Measurements from ENCODE around the gene NUDT19. TPM values are rescaled to one million over a fixed set of nuclear protein-coding genes. Genes with fewer than 3 reads are reported as not detected.

Gene NUDT19
- total RNA-seq, 1 experiment from 2014 or later, result 17.8 TPM

DNA sequence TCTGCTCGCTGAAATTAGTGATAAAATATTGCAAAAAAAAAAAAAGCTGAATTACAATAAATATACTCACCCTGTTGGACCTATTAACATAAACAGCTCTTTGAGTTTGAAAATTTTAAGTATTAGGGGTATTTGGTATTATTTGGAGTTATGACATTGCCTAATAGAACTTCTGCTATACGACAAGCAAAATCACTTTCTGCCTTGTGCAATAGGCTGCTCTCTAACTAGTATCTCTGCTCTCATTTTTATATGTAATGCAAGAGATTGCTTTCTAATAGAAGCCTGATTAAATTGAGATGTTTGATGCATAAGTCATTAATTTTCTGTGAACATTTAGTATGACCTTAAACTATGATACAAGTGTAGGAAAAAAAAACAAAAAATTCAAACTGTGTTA lies 10.6 kb upstream of the NUDT19 start:
- Histone ChIP-seq H3K27me3 (replicated peaks; ENCODE audit: insufficient read depth, low read depth, low read length, poor library complexity) (peaks cover 6% of the 10 kb centered on the region), H3K27ac (ENCODE audit: low read depth, low read length, poor library complexity, severe bottlenecking) (no peak overlapping the region), H3K36me3 (ENCODE audit: insufficient read depth, low read length, poor library complexity, severe bottlenecking) (no peaks in the 10 kb centered on the region), H3K4me3 (ENCODE audit: low read depth, low read length, poor library complexity, severe bottlenecking) (no peak overlapping the region), H3K4me1 (ENCODE audit: insufficient read depth, low read length, poor library complexity, severe bottlenecking) (peaks cover 17% of the 10 kb centered on the region), H3K9me3 (ENCODE audit: low read depth, low read length, poor library complexity, severe bottlenecking) (no peaks in the 10 kb centered on the region)
- ChIA-PET CTCF (no interaction called here), POLR2A (ENCODE audit: low non-redundant PET) (no interaction called here)
- no peak for DNase-seq (ENCODE audit: low spot score)
- BruUV-seq (replicated peaks), result no TSS peak
- TF ChIP-seq, protein P1, sequence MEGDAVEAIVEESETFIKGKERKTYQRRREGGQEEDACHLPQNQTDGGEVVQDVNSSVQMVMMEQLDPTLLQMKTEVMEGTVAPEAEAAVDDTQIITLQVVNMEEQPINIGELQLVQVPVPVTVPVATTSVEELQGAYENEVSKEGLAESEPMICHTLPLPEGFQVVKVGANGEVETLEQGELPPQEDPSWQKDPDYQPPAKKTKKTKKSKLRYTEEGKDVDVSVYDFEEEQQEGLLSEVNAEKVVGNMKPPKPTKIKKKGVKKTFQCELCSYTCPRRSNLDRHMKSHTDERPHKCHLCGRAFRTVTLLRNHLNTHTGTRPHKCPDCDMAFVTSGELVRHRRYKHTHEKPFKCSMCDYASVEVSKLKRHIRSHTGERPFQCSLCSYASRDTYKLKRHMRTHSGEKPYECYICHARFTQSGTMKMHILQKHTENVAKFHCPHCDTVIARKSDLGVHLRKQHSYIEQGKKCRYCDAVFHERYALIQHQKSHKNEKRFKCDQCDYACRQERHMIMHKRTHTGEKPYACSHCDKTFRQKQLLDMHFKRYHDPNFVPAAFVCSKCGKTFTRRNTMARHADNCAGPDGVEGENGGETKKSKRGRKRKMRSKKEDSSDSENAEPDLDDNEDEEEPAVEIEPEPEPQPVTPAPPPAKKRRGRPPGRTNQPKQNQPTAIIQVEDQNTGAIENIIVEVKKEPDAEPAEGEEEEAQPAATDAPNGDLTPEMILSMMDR (conservative IDR thresholded peaks at IDR 0.05; ENCODE audit: low read depth, low read length), result no peak
- TF ChIP-seq EZH2 (IDR thresholded peaks at IDR 0.05; ENCODE audit: borderline replicate concordance, low read depth, low read length, poor library complexity, severe bottlenecking), result no peak
- intact Hi-C loops (cut with micrococcal nuclease; ENCODE audit: unreplicated experiment), result no loop called here

DNA sequence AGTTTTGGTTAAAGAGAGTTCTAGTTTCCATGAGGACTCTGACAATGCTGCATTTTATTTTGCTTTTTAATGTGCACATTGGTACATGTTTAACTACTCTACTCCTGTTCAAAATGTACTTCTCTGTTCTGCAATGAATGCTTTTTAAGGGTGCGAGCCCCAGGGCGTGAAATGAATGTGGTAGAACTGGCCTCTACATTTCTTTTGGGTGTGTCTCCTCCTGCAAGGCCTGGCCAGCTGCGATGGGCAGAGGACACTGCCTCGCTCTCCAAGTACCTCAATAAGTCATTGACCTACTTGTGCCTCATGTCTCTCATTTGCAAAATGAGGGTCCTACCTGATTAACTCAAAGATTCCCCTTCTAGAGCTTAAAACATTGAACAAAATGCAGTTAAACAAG lies 9.3 kb upstream of the NUDT19 start:
- H3K36me3 ChIP-seq (ENCODE audit: insufficient read depth, low read length, poor library complexity, severe bottlenecking), result no peaks in the 10 kb centered on the region
- H3K4me3 ChIP-seq (ENCODE audit: low read depth, low read length, poor library complexity, severe bottlenecking), result no peak overlapping the region
- H3K27me3 ChIP-seq (replicated peaks; ENCODE audit: insufficient read depth, low read depth, low read length, poor library complexity), result no peaks in the 10 kb centered on the region
- TF ChIP-seq, protein P1 (conservative IDR thresholded peaks at IDR 0.05; ENCODE audit: low read depth, low read length), result no peak
- no peak for TF ChIP-seq EZH2 (IDR thresholded peaks at IDR 0.05; ENCODE audit: borderline replicate concordance, low read depth, low read length, poor library complexity, severe bottlenecking)
- DNase-seq (ENCODE audit: low spot score), result no peak
- ChIA-PET CTCF (no interaction called here), POLR2A (ENCODE audit: low non-redundant PET) (no interaction called here)
- BruUV-seq (replicated peaks), result no TSS peak
- no peaks in the 10 kb centered on the region for H3K9me3 ChIP-seq (ENCODE audit: low read depth, low read length, poor library complexity, severe bottlenecking)
- peaks cover 8% of the 10 kb centered on the region for H3K4me1 ChIP-seq (ENCODE audit: insufficient read depth, low read length, poor library complexity, severe bottlenecking)
- intact Hi-C loops (cut with micrococcal nuclease; ENCODE audit: unreplicated experiment), result no loop called here
- H3K27ac ChIP-seq (ENCODE audit: low read depth, low read length, poor library complexity, severe bottlenecking), result no peak overlapping the region

DNA sequence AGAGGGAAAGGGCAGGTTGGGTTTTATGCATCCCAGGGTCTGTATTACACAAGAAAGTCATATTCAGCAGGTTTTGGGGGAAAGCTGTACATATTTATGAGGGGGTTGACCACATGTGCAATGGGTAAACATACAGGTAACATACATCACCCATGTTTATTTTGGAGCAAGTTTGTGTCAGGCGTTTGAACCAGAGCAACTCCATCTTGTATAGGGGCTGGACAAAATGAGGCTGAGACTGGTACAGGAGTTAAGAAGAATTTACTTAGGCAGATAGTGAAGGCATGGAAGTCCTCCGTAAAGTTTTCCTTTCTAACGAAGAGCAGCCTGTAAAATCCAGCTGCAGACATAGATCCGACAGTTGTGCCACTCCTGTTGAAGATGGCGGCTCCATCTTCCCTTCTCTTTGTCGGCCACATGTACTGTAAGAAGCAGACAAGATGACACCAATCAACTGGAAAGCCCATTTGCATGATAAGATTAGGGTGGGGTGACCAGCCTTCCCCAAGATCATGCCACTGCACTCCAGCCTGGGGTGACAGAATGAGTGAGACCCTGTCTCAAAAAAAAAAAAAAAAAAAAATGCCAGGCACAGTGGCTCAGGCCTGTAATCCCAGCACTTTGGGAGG lies 4.7 kb upstream of the NUDT19 start:
- ChIA-PET POLR2A (ENCODE audit: low non-redundant PET) (interaction anchor here (0.7 kb wide), 1 partner anchor 51 kb away, joined by 3 read pairs; no protein-coding TSS in a partner anchor), CTCF (interaction anchor here (0.7 kb wide), 1 partner anchor 290 kb away, joined by 3 read pairs; no protein-coding TSS in a partner anchor)
- Histone ChIP-seq H3K4me1 (ENCODE audit: insufficient read depth, low read length, poor library complexity, severe bottlenecking) (no peaks in the 10 kb centered on the region), H3K4me3 (ENCODE audit: low read depth, low read length, poor library complexity, severe bottlenecking) (no peak overlapping the region), H3K36me3 (ENCODE audit: insufficient read depth, low read length, poor library complexity, severe bottlenecking) (no peaks in the 10 kb centered on the region), H3K27ac (ENCODE audit: low read depth, low read length, poor library complexity, severe bottlenecking) (no peak overlapping the region), H3K27me3 (replicated peaks; ENCODE audit: insufficient read depth, low read depth, low read length, poor library complexity) (no peaks in the 10 kb centered on the region), H3K9me3 (ENCODE audit: low read depth, low read length, poor library complexity, severe bottlenecking) (no peaks in the 10 kb centered on the region)
- TF ChIP-seq, protein P1 (conservative IDR thresholded peaks at IDR 0.05; ENCODE audit: low read depth, low read length), result no peak
- no TSS peak for BruUV-seq (replicated peaks)
- DNase-seq (ENCODE audit: low spot score), result no peak
- intact Hi-C loops (cut with micrococcal nuclease; ENCODE audit: unreplicated experiment), result no loop called here
